GM12878 (cell line): ENCODE measurements around the gene GIGYF2. TPM values are rescaled to one million over a fixed set of nuclear protein-coding genes. Genes with fewer than 3 reads are reported as not detected.
"Not testable (repeated sequence)": the region's sequence is repeated elsewhere in the genome, so short reads cannot be mapped to it uniquely, and the experiment has no call there.

Source experiments
- ATAC-seq: fragments of 200-7000 bp; cut with Tn5 transposase; 3 replicates; pipeline ENCODE4 v1.9.1; 2020; ENCODE audit warnings: mild to moderate bottlenecking, moderate library complexity
- BruUV-seq: library from RNA; stranded (reverse); fragments of 400-500 nt; replicated peaks from 2 replicates; lab custom pipeline; 2021; lab: Mats Ljungman, UMichigan
- CTCF ChIA-PET: fragments of 300-600 bp; sonication (Branson Sonifier 250); formaldehyde crosslinking; extraction: SDS; loops from one replicate; lab custom pipeline; 2021; ENCODE audit warnings: inconsistent platforms; lab: Yijun Ruan, JAX
- POLR2A ChIA-PET: fragments of 350-600 bp; formaldehyde crosslinking; extraction: SDS; loops from one replicate; lab custom pipeline; 2021; ENCODE audit warnings: inconsistent platforms; lab: Charles Lee
- RAD21 ChIA-PET: fragments of 300-600 bp; sonication (Branson Sonifier 250); formaldehyde crosslinking; loops from one replicate; lab custom pipeline; 2023; ENCODE audit warnings: antibody characterized with exemption; ENCODE audit not compliant: unreplicated experiment; lab: Charles Lee
- SMC1A ChIA-PET: fragments of 300-600 bp; sonication (Branson Sonifier 250); formaldehyde crosslinking; loops from one replicate; lab custom pipeline; 2023; ENCODE audit not compliant: unreplicated experiment, uncharacterized antibody; lab: Charles Lee
- DNase-seq: peaks from one replicate; pipeline ENCODE4 v3.0.0-alpha.2; 2011; ENCODE audit warnings: low read depth, low spot score
- FAIRE-seq: peaks from 3 replicates; lab custom pipeline; 2011; peaks lifted over from hg19 to GRCh38; lab: Jason Lieb, UNC
- H2AFZ ChIP-seq: 2 replicates; pipeline ENCODE4 v1.6.0; 2011; ENCODE audit warnings: low read depth, low read length, control low read depth; ENCODE audit not compliant: control insufficient read depth
- H3K27ac ChIP-seq: 2 replicates; pipeline ENCODE4 v1.5.1; 2011; ENCODE audit warnings: control low read depth; ENCODE audit not compliant: control insufficient read depth, insufficient read depth
- H3K27me3 ChIP-seq, 2 experiments: replicated peaks in 1 of 2; 2 replicates each; pipeline versions ENCODE4 v1.6.0 to v1.6.1; 2011; ENCODE audit warnings: low read length in 1 of 2; ENCODE audit not compliant: control insufficient read depth in 2 of 2, insufficient read depth in 2 of 2
- H3K36me3 ChIP-seq, 2 experiments: 2 replicates each; pipeline ENCODE4 v1.5.1; 2011; ENCODE audit warnings: low read length in 1 of 2; ENCODE audit not compliant: control insufficient read depth in 2 of 2, insufficient read depth in 2 of 2
- H3K4me1 ChIP-seq: 2 replicates; pipeline ENCODE4 v1.6.1; 2011; ENCODE audit warnings: mild to moderate bottlenecking, low read length, moderate library complexity, mixed read lengths; ENCODE audit not compliant: control insufficient read depth, insufficient read depth
- H3K4me2 ChIP-seq: 2 replicates; pipeline ENCODE4 v1.6.0; 2011; ENCODE audit warnings: control low read depth; ENCODE audit not compliant: control insufficient read depth, insufficient read depth
- H3K4me3 ChIP-seq: fragments of 200-600 bp; sonication (generic); 2 replicates; pipeline ENCODE4 v1.5.1; 2016
- H3K79me2 ChIP-seq: 2 replicates; pipeline ENCODE4 v1.6.0; 2011; ENCODE audit warnings: low read length; ENCODE audit not compliant: control insufficient read depth, insufficient read depth
- H3K9ac ChIP-seq: 2 replicates; pipeline ENCODE4 v1.8.0; 2011; ENCODE audit warnings: low read length, control low read depth, mixed read lengths; ENCODE audit not compliant: control insufficient read depth, insufficient read depth
- H3K9me3 ChIP-seq: replicated peaks from 3 replicates; pipeline ENCODE4 v1.5.1; 2011; ENCODE audit warnings: mild to moderate bottlenecking, low read length; ENCODE audit not compliant: control insufficient read depth, insufficient read depth
- H4K20me1 ChIP-seq: 2 replicates; pipeline ENCODE4 v1.6.0; 2011; ENCODE audit not compliant: control insufficient read depth, insufficient read depth
- ATF7 ChIP-seq: fragments of 450-650 bp; IDR thresholded peaks from 2 replicates; pipeline ENCODE4 v1.6.1; 2016; ENCODE audit warnings: low read depth, mild to moderate bottlenecking
- HCFC1 ChIP-seq: fragments of 150-350 bp; IDR thresholded peaks from 2 replicates; pipeline ENCODE4 v1.6.1; 2014; ENCODE audit warnings: low read length
- SIX5 ChIP-seq: IDR thresholded peaks from 2 replicates; pipeline ENCODE4 v1.6.1; 2011; ENCODE audit warnings: mild to moderate bottlenecking, low read depth, low read length, moderate library complexity; ENCODE audit not compliant: severe bottlenecking
- YBX1 ChIP-seq: fragments of 450-650 bp; IDR thresholded peaks from 2 replicates; pipeline ENCODE4 v1.6.1; 2016; ENCODE audit warnings: antibody characterized with exemption
- ZBTB40 ChIP-seq: fragments of 450-650 bp; IDR thresholded peaks from 2 replicates; pipeline ENCODE4 v1.6.1; 2016; ENCODE audit warnings: mild to moderate bottlenecking, moderate library complexity, borderline replicate concordance
- WGBS: methylation state at CpG from one replicate; pipeline ENCODE4 v1.1.6; 2016; ENCODE audit warnings: low lambda C conversion rate; ENCODE audit not compliant: insufficient replicate concordance, insufficient coverage; ENCODE audit errors: missing lambda C conversion rate; 5-methylcytosine and 5-hydroxymethylcytosine counted together
- in situ Hi-C: fragments of 300-500 bp; cut with MboI; formaldehyde crosslinking; loops from 9 replicates; pipeline ENCODE4 v1.14.3; 2018; ENCODE audit warnings: mixed read lengths
- intact Hi-C: fragments of 100-400 bp; cut with micrococcal nuclease; formaldehyde crosslinking; loops from one replicate; pipeline ENCODE4 v1.14.2; 2022; ENCODE audit not compliant: unreplicated experiment
- polyA plus RNA-seq, 11 experiments: library from polyadenylated mRNA; depleted of rRNA in 4 of 11; unstranded in 6 of 11; stranded (reverse) in 5 of 11; fragments of >200 nt; fragmentation: Nextera tagmentation in 4 of 11; fragmentation: Illumina TruSeq in 1 of 11; extraction: Ambion mirVana in 4 of 11; extraction: Trizol in 1 of 11; gene quantifications; 1 replicate in 1 of 11; 2 replicates in 10 of 11; pipeline versions ENCODE4 v1.2.1 to v1.2.3, GENCODE V29; 2011 to 2016; ENCODE audit warnings: inconsistent platforms in 2 of 11, missing spikeins in 2 of 11, low read depth in 1 of 11
- total RNA-seq, 4 experiments: library from RNA; depleted of rRNA in 3 of 4; stranded (reverse); fragments of >200 nt in 3 of 4; fragmentation: Illumina TruSeq in 1 of 4; extraction: Trizol in 1 of 4; gene quantifications; 2 replicates each; pipeline versions ENCODE4 v1.2.1 to v1.2.3, GENCODE V29; 2013 to 2021

GIGYF2 gene
- total and polyA plus RNA-seq, 10 of the 15 experiments (the other 5 are each of a cell fraction or from before 2014, with no cell fraction given) = 12.2 to 47.2 (median 39.0) TPM

DNA sequence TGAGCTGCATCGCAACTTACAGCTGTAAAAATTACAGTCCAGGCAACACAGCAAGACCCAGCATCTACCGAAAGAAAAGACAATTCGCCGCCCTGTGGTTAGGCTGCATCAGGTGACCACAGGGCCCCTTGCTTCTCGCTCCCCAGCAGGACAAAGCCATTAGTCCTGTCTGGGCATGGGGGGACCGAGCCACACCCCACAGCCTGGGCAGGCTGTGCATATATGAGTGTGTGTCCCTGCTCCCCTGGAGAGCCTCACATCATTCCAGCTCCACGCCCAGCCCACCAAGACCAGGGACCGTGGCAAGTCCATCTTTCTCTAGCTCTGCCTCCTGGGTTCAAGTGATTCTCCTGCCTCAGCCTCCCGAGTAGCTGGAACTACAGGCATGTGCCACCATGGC, 206.9 kb downstream of the GIGYF2 start (continued):
- no peak for TF ChIP-seq ZBTB40
- TF ChIP-seq ATF7 = no peak
- no peak for TF ChIP-seq HCFC1
- no peak for TF ChIP-seq YBX1
- TF ChIP-seq SIX5 = no peak
- TF ChIP-seq, all 136 proteins: peak for 0

DNA sequence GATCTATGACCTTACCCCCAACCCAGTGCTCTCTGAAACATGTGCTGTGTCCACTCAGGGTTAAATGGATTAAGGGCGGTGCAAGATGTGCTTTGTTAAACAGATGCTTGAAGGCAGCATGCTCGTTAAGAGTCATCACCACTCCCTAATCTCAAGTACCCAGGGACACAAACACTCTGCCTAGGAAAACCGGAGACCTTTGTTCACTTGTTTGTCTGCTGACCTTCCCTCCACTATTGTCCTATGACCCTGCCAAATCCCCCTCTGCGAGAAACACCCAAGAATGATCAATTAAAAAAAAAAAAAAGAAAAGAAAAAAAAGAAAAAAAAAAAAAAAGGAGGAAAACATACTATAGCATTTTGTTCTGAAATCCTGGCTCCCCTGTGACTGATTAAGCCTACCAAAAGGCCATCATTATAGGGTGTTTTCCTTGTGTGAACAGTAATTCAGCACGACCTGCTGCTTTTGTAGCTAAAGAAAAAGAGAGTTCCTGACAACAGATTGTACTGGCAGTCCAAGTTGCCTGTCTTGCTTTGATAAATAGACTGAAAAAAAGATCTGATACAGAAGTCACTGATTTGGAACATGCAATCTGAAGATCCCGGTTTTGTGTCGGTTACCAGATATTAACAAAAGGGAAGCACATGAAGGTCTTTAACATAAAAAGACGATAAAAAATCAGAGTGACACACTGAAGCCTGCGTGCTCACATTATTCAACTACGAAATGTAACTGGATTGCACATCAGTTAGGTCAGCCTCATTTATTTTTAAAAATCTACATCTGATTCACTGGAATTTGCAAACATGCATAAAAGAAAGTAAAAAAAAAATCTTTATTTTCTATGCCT, 210.0 kb downstream of the GIGYF2 start:
- DNase-seq, BruUV-seq, H3K4me2 ChIP-seq, H3K36me3 ChIP-seq, H3K4me1 ChIP-seq, in situ Hi-C loops, CTCF ChIA-PET, H4K20me1 ChIP-seq, intact Hi-C loops, H3K79me2 ChIP-seq, H3K9me3 ChIP-seq, H3K9ac ChIP-seq, H3K4me3 ChIP-seq, H3K27me3 ChIP-seq, RAD21 ChIA-PET, SMC1A ChIA-PET, ATAC-seq, H3K27ac ChIP-seq, FAIRE-seq, POLR2A ChIA-PET, H2AFZ ChIP-seq: not testable (repeated sequence)
- 65% methylated on average over 6 of the region's 10 CpGs for WGBS

DNA sequence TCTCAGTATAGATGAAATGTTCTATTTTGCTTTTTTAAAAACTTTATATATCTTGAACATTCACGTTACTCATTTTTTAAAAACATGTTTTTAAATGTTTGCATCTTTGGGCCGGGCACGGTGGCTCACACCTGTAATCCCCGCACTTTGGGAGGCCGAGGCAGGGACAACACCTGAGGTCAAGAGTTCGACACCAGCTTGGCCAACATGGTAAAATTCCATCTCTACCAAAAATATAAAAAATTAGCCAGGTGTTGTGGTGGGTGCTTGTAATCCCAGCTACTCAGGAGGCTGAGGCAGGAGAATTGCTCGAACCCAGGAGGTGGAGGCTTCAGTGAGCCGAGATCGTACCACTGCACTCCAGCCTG, 210.6 kb downstream of the GIGYF2 start:
- SMC1A ChIA-PET, H3K9ac ChIP-seq, FAIRE-seq, ATAC-seq, H3K27me3 ChIP-seq, RAD21 ChIA-PET, intact Hi-C loops, POLR2A ChIA-PET, H3K4me3 ChIP-seq, H3K4me1 ChIP-seq, BruUV-seq, in situ Hi-C loops, H3K27ac ChIP-seq, H3K9me3 ChIP-seq, H3K79me2 ChIP-seq, H3K4me2 ChIP-seq, H3K36me3 ChIP-seq, CTCF ChIA-PET, H4K20me1 ChIP-seq, H2AFZ ChIP-seq, DNase-seq: not testable (repeated sequence)
- WGBS = 59% methylated on average over 9 of the region's 9 CpGs
